GM21737 (cell line): ENCODE data around the gene XKR7.

Source experiments
- ATAC-seq: cut with Tn5 transposase; IDR thresholded peaks from one replicate; pipeline ENCODE4 v1.9.1; 2021; ENCODE audit warnings: mild to moderate bottlenecking, moderate library complexity; ENCODE audit not compliant: unreplicated experiment

Gene XKR7

GRCh38 chr20:32036716-32037485, 69.0 kb downstream of the XKR7 start:
- no peak for ATAC-seq

GRCh38 chr20:32037929-32038328, 70.0 kb downstream of the XKR7 start:
- ATAC-seq: no peak

GRCh38 chr20:32040142-32040953, 72.4 kb downstream of the XKR7 start:
- peak; percentile 79 for ATAC-seq

GRCh38 chr20:32045999-32046398, 78.0 kb downstream of the XKR7 start:
- no peak for ATAC-seq

- no peak for ATAC-seq
Measured at GRCh38 chr20:32050324-32050841, 82.4 kb downstream of the XKR7 start.

- no peak for ATAC-seq
Measured at GRCh38 chr20:32050851-32051556, 83.1 kb downstream of the XKR7 start.

- no peak for ATAC-seq
Measured at GRCh38 chr20:32051720-32052089, 83.8 kb downstream of the XKR7 start.

- no peak for ATAC-seq
Measured at GRCh38 chr20:32052090-32052777, 84.3 kb downstream of the XKR7 start, which contains the start of gene HCK. TSS of gene HCK (plus strand) at chr20:32052242.

GRCh38 chr20:32052778-32053362, 84.9 kb downstream of the XKR7 start:
- ATAC-seq: no peak
